GM19099 (cell line): ENCODE data around the gene VIPR2.

Source experiments
- POLR2A ChIP-seq: IDR thresholded peaks from 3 replicates; pipeline ENCODE4 v1.6.1; 2011; ENCODE audit warnings: low read depth; ENCODE audit not compliant: insufficient read length; ENCODE audit errors: extremely low read depth

The VIPR2 gene

GRCh38 chr7:158985583-158985982, 159.1 kb downstream of the VIPR2 start:
- no peak for TF ChIP-seq POLR2A

GRCh38 chr7:158979635-158980351, 164.9 kb downstream of the VIPR2 start:
- no peak for TF ChIP-seq POLR2A

- TF ChIP-seq POLR2A, result no peak
These were observed 165.6 kb downstream of the VIPR2 start for GRCh38 chr7:158979023-158979529.
